Activated naive CD4-positive, alpha-beta T cell treated with anti-CD3 and anti-CD28 coated beads, Interleukin-2, amount 50 U/mL, for 16 hours (primary cell): ENCODE measurements around the gene MMP8.

Experiments used
- DNase-seq: peaks from one replicate; pipeline ENCODE4 v3.0.0-alpha.2; 2020

Gene MMP8

DNA sequence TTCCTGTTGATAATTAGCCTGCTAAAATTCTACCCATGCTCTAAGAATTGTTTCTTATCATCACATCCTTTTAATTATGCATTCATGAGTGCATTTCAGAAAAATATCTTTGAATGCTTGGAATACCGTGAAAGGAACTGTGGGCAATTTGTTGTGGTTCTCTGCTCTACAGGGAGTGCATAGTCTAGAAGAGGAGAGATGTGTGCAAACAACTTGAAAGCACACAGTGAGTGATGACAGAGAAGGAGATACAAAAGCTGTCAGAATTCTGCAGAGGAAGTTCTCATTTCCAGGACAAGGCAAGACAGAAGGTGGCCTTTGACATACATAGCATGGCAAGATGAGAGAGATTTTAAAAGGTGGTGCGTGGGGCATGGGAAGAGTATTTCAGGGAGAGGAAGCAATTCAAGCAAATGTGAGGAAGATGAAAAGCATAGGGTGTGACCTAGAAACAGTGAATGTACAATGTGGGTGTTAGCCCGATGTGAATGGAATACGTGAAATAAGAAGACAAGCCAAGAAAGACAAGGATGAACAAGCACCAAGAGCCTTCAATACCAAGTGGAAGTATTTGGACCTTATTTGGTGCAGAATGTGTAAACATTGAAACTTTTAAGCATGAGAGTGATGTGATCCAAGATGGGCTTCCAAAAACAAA lies 5.0 kb downstream of the MMP8 start:
- DNase-seq = no peak

DNA sequence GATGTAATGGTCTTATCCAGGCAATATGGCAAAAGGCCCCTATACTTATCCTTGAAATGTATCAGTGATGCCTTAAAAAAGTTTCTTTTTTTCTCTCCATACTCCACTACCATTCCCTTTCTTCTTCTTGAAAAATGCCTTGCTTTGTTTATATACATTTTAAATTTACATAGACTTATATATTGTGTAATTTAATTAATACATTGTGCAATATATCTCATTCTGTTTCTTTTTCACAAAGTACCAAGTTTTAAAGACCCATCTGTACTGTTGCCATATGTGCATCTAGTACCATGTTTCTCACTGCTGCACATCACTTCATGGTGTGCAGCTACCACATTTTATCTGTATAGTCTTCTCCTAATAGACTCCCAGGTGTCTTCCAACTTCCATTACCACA lies 7.5 kb downstream of the MMP8 start:
- no peak for DNase-seq

DNA sequence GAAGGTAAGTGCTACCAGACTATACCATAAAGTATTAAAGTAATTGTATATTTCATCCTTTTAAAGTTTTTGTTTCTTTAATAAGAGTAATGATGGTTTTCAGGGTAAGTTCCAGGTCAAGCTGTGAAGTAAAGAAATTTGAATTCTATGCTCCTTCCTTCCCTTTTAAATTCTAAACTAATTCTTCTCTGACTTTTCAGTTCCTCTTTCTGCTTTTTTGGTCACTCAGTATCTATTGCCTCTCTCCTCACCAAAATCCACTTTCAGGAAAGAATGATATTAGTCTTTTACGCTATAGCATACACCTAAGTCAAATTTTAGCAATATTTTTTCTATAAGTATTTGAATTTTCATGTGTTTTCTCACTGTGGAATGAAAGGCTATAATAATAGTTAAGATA lies 8.2 kb downstream of the MMP8 start:
- no peak for DNase-seq

DNA sequence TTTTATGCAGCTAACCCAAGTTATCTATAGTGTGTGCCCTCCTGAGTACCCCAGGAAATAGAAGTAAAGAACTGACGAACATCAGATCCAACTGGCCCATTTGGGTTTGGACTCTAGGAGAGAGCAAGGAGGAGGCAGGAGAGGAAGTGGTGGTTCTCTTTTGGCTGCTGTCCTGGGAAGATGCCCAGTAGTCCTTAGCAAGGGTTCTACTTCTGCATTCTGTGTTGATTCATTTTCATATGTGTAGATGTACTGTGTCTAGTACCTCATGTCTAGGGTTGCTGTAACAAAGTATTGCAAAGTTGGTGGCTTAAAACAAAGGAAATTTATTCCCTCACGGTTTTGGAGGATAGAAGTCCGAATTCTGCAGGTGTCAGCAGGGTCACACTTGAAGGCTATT lies 12.6 kb downstream of the MMP8 start:
- no peak for DNase-seq

DNA sequence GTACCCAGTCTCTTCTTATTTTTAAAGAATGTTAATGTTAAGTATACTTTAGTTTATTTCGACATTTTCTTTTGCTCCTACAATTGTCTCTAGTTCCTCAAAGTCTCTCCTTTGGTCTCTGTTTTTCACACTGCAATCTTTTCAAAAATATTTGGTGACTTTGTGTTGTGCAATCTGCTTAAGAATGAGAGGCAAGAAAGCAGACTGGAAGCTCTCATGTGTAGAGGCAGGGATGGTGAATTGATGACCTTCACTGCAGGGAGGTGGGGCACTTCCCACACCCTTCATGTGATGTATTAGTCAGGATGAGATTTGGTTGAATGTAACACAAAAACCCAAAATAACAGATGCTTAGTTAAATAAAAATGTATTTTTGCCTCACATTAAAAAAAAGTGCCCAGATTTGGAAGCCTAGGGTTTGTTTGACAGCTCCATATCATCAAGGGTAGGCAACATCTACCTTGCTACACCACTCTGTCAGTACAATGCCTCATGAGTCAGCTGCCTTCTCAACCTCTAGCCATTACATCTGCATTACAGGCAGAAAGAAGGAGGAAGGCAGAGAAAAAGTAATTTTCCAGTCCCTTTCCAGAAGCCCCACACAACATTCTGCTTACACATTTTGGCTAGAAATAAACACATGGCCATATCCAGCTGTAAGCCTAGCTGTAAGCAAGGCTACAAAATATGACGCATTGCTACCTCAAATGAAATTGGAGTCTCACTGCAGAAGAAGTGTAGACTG lies 15.4 kb downstream of the MMP8 start:
- no peak for DNase-seq

DNA sequence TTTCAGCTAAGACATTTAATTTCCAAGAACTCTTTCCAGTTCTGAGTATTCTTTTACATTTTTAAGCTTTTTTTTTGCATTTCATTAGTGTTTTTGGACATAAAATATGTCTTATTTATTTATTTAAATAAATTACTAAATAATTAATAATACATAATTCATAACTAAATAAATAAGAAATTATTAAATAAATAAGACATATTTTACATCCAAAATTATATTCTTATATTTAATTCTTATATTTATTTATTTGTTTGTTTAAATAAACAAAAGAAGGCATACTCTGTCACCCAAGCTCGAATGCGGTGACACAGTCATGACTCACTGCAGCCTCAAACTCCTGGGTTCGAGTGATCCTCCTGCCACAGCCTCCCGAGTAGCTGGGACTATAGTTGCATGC lies 16.1 kb downstream of the MMP8 start:
- no peak for DNase-seq

DNA sequence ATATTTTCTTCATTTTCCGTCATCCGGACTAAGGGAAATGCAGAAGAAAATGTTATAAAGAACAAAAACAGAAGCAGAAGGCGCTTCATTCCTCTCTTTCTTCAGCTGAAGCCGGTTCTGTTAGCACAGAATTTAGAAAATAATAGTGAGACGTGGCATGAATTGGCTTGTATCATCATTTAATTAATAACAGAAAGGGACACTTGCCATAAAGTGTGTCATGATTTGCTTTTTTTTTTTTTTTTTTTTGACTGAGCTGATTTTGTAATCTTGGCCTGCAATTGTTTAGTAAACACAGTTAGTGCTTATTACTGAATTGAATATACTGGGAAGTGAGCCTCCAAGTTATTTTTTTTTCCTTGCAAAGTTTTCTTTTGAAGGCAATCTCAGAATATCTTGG lies 19.1 kb downstream of the MMP8 start, which contains the start of gene MMP27:
Gene MMP27 (minus strand): TSS at position 144 of the 400 bp plus-strand sequence. CDS start 55 bp downstream, at position 89.
- DNase-seq = no peak

DNA sequence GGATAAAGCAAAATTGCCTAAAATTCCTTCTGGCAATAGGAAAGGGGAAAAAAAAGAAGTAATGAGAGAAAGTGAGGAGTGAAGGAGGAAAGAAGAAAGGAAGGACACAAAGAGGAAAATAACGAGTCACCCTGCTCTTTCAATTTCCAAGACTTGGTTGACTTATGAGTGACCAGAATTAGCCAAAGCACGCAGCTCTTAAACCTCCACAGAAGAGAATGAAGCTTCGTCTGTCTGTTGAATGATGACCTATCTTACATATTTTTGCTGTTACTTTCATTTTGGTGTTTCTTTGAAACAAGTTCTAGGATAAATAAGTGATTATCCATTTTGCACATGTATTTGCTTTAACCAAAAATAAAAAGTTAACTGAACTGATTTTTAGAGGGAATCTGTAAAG lies 19.9 kb downstream of the MMP8 start:
- DNase-seq = no peak

DNA sequence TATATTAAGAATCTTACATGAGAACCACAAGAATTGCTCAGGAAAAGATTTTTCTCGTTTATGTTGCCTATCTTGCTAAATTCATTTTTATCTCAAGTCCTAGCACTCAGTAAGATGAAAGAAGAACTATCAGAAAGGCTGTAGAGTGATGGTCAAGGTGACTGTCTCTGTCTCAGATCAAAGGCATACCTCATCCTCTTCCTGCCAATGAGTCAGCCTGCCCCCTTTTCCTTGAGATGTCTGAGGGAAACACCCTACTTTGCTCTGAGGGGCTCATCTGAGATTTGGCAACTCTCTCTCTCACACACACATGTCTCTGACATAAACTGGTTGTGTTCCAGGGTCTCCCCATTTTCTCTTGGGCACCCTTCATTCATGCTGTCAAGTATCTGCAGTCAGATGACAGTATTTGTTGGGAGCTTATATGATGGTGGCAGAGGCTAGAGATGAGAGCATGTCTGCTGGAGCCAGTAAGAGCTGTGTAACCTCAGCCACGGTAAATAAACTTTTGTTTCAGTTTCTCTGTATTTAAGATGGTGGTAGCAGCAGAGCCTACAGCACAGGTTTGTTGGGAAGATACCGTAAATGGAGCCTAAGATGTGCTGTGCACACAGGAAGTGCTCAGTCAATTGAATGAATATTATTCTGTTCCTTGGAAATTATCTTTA lies 20.8 kb downstream of the MMP8 start:
- DNase-seq = no peak

DNA sequence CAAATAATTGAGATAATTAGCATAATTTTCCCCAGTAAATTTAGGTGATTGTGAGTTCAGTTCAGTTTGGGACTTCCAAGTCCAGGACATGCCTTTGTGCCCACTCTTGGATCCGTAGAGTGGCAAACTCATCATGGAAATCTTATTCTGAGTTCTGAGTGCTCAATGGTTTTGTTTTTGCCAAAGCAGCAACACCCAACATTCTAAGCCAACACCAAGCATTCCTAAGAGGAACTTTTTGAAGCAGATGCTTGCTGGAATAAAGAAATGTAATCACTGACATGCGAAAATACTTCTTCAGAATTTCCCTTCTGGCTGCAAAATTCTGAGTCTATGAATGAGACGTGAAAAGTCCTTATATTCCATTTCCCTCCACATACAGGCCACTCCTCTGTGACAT lies 29.6 kb downstream of the MMP8 start:
- no peak for DNase-seq

DNA sequence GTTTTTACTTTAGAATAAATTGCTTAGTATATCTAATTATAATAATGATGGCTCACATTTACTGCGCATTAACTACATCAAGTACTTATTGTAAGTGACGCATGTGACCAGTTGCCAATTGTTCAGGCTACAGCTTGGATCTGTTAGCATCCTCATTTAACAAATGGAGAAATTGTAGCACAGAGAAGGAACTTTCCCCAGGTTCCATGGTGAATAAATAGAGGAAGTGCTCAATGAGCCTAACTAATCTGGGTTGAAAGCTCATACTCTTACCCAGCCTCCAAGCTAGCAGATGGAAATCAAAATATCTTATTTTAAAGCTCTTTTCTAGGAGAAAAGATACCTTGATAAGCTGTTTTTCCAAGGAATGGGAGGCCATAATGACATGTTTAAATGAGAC lies 39.0 kb downstream of the MMP8 start:
- DNase-seq = no peak

DNA sequence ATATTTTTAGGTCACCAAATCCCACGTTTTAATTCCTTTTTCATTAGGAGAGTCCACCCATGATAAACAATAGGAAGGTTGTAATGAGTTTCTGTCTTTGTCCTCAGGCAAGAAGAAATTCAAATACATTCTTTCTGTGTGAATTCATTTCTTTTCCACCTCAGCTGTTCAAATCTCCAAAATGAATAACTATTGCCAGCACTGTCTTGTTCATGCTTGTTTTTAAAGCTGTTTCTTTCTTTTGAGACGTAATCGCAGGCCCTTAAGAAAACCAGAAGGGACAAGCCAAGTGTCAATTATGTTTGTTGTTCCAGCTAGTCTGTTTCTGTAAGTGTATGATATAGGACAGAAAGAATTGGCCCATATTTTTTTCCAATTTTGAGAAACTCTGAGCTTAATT lies 39.4 kb downstream of the MMP8 start:
- DNase-seq = no peak

DNA sequence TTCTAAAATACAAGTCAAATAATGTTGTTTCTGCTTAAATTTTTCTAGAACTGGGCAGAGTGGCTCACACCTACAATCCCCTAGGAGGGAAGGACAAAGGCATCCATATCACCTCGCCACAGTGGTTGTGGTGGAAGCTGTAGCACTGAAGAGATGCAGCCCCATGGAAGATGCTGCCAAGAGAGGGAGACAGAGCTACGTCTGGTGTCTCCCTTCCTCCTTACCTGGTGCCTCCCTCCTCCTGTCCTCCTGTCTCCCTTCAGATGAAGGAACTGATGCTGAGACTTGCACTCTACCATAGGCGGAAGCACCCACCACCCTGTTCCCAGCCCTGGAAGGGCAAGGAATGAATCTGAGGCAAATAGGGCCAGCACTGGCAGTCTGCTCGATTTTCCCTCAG lies 41.5 kb downstream of the MMP8 start:
- DNase-seq = no peak

DNA sequence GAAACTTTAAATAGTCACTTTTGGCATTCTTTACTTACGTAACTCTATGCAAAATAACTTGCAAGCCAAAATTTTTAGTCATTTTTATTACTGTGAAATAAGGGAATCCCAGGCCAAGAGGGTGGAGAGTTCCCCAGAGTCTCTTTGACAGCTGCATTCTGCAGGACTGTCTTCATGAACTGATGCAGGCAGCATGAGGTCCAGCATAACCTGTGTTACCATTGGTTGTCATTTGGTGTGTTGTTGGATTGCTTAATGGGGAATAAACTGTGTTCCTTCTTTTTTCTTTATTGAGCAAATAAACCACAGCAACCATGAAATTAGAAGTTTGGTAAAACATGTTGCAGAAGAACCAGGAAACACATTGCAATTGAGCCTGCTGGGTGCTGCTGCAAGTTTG lies 43.8 kb downstream of the MMP8 start:
- no peak for DNase-seq

DNA sequence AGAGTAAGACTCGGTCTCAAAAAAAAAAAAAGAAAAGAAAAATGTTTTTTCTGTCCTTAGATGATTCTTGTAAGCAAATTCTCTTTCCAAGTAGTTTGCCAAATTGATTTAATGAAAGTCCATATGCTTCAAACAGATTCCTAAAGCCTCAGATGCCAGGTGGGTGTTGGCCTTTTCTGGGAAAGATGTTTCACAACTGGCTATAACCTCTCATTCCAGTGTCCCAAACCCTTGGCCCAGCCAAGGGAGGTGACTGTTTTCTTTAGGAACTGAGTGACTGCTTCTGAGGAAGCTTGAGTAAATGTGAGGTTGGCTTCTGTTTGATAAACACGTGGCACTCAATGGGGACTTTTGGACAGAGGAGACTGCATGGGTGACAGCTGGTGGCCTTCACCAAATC lies 46.7 kb downstream of the MMP8 start:
- DNase-seq = no peak

DNA sequence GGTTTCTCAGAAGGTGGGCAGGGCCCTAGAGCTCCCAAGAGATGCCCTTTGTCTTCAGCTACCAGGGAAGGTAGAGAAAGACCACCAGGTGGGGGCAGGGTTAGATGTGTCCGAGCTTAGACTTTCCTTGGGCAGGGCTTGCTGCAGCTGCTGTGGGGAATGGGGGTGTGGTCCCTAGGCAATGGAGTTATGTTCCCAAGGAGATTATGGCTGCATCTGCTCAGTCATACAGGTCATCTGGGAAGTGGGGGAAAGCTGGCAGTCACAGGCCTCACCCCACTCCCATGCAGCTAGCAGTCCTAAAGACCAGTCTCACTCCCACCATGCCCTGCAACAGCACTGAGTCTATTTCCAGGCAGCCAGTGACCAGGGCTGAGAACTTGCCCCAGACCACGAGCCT lies 48.7 kb downstream of the MMP8 start:
- no peak for DNase-seq

DNA sequence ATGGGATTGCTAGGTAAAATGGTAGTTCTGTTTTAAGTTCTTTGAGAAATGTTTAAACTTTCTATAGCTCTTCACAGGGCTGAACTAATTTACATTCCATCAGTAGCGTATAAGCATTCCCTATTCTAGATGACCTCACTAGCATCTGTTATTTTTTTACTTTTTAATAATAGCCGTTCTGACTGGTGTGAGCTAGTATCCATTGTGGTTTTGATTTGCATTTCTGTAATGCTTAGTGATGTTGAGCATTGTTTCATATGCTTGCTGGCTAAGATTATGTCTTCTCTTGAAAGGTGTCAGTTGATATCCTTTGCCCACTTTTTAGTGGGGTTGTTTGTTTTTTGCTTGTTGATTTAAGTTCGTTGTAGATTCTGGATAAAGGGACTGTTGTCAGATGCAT lies 55.1 kb downstream of the MMP8 start:
- no peak for DNase-seq

DNA sequence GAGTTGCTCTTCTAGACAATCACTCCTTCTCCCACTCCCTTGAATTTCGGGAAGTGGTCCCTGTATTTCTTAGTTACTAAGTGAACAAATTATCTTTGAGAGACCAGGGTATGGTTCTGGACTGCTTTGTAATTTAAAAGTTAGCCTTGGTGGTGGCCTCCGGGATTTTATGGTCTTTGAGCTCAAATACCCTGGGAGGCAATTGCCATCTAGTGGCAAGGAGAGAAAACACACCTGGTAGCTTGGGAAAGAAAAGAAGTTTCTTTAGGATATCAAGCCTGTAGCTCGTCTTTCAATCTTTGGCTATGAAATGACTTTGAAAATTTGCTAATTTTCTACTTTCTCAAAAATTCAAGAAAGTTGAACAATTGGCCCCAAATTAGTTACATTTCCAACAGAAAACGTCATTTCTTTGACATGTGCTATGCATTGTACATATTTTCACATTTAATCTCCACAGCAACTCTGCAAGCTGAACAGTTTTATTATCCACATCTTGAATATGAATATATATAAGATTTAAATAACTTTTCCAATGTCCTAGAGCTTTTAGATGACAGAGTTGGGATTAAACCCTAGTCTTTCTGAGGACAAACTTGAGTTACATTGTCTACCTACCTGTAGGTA lies 58.3 kb downstream of the MMP8 start:
- no peak for DNase-seq

DNA sequence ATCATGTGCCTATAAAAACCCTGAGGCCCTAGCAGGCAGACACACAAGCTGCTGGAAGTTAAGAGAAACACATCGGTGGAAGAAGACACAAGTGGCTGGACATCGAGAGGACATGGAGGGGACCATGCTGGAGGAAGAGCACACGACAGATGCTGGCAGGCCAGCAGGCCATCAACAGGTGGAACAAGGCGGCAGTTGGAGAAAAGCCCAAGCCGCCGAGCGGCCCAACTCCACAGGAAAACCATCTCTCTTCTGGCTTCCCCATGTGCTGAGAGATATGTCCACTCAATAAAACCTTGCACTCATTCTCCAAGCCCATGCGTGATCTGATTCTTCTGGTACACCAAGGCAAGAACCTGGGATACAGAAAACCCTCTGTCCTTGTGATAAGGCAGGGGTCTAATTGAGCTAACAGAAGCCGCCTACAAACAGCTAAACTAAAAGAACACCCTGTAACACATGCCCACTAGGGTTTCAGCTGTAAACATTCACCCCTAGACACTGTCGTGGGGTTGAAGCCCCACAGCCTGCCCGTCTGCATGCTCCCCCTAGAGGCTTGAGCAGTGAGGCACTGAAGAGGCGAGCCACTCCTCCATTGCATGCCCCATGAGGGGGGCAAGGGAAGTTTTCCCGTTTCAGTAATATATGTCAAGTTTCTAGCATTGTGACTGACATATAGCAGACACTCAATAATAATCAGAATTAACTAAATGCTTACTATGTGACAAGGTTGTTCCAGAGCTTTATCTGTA lies 60.6 kb downstream of the MMP8 start:
- DNase-seq = no peak

DNA sequence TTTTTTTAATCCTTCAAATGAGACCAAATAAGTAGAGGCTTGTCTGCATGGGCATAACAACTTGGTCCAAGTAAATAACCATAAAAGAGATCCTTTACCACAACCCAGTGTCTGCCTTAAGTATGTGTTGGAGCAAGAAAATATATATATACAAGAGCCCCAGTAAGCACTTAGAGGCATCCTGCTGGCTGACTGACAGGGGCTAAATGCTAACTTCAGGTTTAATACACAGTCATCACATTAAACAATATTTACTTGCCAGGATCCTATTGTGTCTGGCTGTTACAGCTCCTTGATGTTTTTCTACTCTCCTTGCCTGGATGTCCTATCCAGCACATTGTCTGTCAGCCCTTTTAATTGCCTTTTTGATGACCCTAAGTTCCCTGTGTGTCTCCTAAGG lies 62.1 kb downstream of the MMP8 start:
- DNase-seq = no peak
